ENCODE results near the gene EEF1AKMT4.
"Not testable (repeated sequence)": the region's sequence is repeated elsewhere in the genome, so short reads cannot be mapped to it uniquely, and the experiment has no call there.

The EEF1AKMT4 gene

GRCh38 chr3:184261270-184261853, 11.9 kb downstream of the EEF1AKMT4 start, which contains the start of gene CAMK2N2:
Gene CAMK2N2 (minus strand): TSS chr3:184261553. CDS start chr3:184261285, 268 bp downstream.
- peak; percentile 72 for DNase-seq

GRCh38 chr3:184261854-184262763, 12.6 kb downstream of the EEF1AKMT4 start:
- DNase-seq = peak; percentile 15

DNA sequence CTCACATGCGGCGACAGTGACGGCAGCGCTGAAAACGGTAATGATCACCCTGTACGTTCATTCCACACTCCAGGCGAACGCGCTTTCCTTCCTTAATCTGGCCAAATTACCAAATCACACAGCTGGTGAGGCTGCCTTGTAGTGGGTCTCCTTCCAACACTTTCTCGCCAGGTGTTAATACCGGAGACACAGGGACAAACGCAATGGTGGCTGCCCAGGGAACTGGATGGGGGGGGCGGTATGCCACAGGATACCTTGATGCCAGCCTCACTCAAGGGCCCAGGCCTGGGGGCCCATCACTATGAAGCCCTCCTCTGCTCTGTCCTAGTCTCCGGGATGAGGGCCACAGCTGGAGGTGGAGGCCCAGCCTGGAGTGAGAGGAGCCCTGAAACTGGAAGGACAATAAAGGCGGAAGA, 13.3 kb downstream of the EEF1AKMT4 start:
- no peak for DNase-seq

DNA sequence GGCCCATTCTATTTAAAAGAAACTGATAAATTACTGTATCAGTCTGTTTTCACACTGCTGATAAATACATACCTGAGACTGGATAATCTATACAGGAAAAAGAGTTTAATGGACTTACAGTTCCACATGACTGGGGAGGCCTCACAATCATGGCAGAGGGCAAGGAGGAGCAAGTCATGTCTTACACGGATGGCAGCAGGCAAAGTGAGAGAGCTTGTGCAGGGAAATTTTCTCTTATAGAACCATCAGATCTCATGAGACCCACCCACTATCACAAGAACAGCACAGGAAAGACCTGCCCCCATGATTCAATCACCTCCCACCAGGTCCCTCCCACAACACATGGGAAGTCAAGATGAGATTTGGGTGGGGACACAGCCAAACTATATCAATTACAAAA, 17.8 kb downstream of the EEF1AKMT4 start:
- DNase-seq = not testable (repeated sequence)

- no peak for DNase-seq
Observed at GRCh38 chr3:184272269-184272668, 22.8 kb downstream of the EEF1AKMT4 start.

GRCh38 chr3:184275381-184275701, 25.9 kb downstream of the EEF1AKMT4 start:
- DNase-seq = no peak

DNA sequence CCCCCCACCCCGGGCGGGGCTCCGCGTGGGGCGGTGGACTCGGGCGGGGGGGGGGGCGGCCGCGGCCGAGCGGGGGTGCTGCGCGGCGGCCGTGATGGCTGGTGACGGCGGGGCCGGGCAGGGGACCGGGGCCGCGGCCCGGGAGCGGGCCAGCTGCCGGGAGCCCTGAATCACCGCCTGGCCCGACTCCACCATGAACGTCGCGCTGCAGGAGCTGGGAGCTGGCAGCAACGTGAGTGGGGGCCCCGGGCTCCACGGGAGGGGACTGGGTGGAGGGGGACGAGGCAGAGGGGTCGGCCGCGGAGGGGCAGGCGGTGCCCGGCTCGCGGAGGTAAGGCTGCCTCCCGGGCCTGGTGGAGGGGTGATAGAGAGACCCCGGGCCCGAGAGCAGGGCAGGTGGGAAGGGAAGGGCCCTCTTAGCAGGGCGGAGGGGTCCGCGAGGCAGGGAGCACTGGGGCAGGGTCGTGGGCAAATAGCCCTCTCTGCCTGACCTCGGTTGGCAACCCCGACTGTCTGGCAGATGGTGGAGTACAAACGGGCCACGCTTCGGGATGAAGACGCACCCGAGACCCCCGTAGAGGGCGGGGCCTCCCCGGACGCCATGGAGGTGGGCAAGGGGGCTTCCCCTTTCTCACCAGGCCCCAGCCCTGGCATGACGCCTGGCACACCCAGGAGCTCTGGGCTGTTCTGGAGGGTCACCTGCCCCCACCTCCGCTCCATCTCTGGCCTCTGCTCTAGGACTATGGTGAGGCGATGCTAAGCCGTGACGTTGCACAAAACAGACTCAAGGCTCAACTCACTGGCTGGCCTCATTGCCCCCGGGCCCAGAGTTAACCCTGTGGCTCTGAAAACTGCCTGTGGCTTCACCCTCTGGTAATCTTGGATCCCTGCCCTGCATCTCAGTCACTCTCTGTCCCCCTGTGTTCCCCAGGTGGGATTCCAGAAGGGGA, 26.8 kb downstream of the EEF1AKMT4 start, which contains the start of gene ECE2:
Gene ECE2, plus strand, starts transcription at position 62 of the 950 bp plus-strand sequence. Its CDS starts 132 bp downstream, at position 194.
- DNase-seq = no peak

DNA sequence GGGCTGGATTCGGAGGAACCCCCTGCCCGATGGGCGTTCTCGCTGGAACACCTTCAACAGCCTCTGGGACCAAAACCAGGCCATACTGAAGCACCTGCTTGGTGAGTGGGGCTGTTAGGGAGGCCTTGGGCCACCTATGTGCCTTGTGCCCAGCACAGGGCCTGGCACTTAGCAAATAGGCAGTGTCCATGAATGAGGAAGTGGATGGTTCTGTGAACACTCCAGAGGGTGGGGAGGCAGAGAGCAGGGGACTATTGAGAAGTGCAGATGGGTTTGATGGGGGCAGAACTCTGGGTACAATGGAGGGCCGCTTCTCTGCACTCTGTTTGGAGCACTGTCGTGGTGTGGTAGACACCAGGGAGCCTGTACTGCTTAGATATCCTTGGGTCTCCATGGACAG, 27.9 kb downstream of the EEF1AKMT4 start:
- DNase-seq = no peak

- no peak for DNase-seq
Observed at GRCh38 chr3:184282941-184283340, 33.5 kb downstream of the EEF1AKMT4 start.

DNA sequence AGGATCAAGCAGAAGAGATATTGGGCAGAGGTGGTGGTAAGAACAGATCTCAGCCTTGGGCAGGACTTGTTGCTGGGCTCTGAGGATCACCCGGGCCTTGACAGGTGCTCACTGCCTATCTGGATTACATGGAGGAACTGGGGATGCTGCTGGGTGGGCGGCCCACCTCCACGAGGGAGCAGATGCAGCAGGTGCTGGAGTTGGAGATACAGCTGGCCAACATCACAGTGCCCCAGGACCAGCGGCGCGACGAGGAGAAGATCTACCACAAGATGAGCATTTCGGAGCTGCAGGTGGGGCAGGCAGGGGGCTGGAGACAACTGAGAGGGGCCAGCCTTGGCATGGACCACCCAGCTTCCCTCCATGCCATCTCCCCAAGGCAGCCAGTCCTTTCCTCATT, 34.2 kb downstream of the EEF1AKMT4 start:
- no peak for DNase-seq

DNA sequence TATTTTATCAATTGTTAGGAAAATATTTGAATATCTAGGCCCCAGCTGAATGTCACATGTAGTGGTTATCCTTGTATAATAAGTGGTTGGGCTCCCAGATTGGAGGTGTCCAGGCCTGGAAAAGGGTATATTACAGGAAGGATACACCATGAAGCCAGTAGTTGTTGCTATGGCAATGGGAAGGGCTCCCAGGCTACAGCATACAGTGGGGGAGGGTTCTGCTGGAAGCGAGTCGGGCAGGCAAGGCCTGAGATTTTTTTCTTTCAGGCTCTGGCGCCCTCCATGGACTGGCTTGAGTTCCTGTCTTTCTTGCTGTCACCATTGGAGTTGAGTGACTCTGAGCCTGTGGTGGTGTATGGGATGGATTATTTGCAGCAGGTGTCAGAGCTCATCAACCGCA, 35.2 kb downstream of the EEF1AKMT4 start:
- peak; percentile 29 for DNase-seq

DNA sequence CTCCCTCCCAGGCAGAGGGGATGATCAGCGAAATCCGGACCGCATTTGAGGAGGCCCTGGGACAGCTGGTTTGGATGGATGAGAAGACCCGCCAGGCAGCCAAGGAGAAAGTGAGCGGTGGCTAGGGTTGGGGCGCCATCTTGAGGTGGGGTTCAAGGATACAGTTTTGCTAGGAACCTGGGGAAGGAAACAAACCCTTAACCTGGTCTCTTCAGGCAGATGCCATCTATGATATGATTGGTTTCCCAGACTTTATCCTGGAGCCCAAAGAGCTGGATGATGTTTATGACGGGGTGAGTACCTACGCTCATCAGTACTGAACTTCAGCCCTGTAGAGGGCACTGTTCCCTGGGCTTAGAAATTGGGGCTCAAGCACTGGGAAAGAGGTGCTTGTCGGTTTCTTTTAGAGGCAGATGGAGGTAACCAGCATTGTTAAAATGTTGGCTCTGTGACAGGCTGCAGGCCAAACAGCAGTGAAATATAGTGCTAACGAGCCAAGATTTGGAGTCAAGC, 40.0 kb downstream of the EEF1AKMT4 start:
- peak; percentile 62 for DNase-seq

DNA sequence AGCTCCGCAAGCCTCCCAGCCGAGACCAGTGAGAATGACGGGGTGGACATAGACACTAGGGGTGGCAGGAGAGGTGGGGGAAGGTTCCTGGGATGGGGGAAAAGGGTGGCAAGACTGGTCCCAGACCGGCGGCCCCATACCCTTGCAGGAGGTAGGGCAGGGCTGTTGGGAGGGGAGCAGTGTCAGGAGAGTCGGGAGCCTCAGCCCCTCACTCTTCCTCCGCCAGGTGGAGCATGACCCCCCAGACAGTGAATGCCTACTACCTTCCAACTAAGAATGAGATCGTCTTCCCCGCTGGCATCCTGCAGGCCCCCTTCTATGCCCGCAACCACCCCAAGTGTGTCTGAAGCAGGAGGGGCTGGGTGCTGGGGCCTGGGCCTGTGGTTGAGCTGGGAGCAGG, 40.9 kb downstream of the EEF1AKMT4 start:
- no peak for DNase-seq

GRCh38 chr3:184291044-184291737, 41.7 kb downstream of the EEF1AKMT4 start:
- no peak for DNase-seq

GRCh38 chr3:184291738-184292445, 42.4 kb downstream of the EEF1AKMT4 start:
- DNase-seq = no peak

DNA sequence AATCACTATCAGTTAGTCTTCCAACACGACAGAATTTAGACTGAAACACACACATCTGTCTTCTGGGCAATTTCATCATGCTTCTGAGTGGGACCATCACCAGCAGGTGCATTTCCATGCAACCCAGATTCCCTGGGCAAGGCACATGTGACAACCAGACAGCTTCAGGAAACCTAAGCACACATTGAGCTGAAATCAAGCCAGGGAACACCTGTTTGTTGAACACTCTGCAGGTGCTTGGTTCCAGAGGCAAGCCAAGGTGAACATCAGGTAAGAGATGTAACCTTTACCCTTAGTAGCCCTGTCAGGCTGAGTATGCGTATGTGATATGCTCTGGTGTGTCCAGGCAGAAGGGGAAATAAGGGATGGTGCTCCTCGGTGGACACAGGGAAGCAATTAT, 46.3 kb downstream of the EEF1AKMT4 start:
- no peak for DNase-seq

GRCh38 chr3:184296616-184297015, 47.1 kb downstream of the EEF1AKMT4 start:
- DNase-seq = no peak

- DNase-seq = peak; percentile 98
Observed at GRCh38 chr3:184298759-184299487, 49.5 kb downstream of the EEF1AKMT4 start, which contains the start of gene PSMD2. Gene PSMD2 (plus strand): TSS chr3:184299241. CDS start chr3:184299267, 26 bp downstream.

GRCh38 chr3:184299488-184300377, 50.3 kb downstream of the EEF1AKMT4 start:
- no peak for DNase-seq

DNA sequence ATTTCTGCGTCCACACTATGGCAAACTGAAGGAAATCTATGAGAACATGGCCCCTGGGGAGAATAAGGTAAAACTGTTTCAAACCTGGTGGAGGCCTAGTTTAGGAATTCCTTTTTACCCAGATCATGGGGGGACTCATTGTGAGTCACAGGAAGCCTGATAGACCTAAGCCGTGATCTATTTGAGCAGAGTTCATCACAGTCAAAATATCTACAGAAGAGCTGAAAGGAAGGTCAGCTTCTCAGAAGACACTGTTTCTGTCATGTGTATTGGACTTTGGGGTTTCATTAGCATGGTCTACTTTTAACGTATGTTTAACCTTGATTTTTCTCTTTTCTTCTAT, 50.9 kb downstream of the EEF1AKMT4 start:
- DNase-seq = no peak
